HUES48 (cell line): ENCODE results near the gene TRIP6.
A peak's percentile ranks its signal among the peaks of the same experiment; 100 is the strongest.

Experiments used
- H3K27ac ChIP-seq: one replicate; pipeline ENCODE4 v1.7.0; 2013; ENCODE audit warnings: low read depth, low read length, inconsistent platforms
- H3K27me3 ChIP-seq: 2 replicates; pipeline ENCODE4 v1.6.1; 2013; ENCODE audit warnings: mild to moderate bottlenecking, low read length; ENCODE audit not compliant: control insufficient read depth, insufficient read depth
- H3K36me3 ChIP-seq: 2 replicates; pipeline ENCODE4 v1.6.1; 2013; ENCODE audit warnings: low read length; ENCODE audit not compliant: control insufficient read depth, insufficient read depth
- H3K4me1 ChIP-seq: 2 replicates; pipeline ENCODE4 v1.6.1; 2013; ENCODE audit warnings: mild to moderate bottlenecking, low read length; ENCODE audit not compliant: control insufficient read depth, insufficient read depth
- H3K4me3 ChIP-seq: 2 replicates; pipeline ENCODE4 v1.5.1; 2013; ENCODE audit warnings: mild to moderate bottlenecking, low read depth, low read length
- H3K9ac ChIP-seq: 2 replicates; pipeline ENCODE4 v1.6.1; 2013; ENCODE audit warnings: mild to moderate bottlenecking, low read depth, low read length, moderate library complexity
- H3K9me3 ChIP-seq: 2 replicates; pipeline ENCODE4 v1.6.1; 2013; ENCODE audit warnings: low read length; ENCODE audit not compliant: control insufficient read depth, insufficient read depth

TRIP6 gene

GRCh38 chr7:100826514-100827329 is 40.5 kb upstream of the TRIP6 start:
- no peaks in the 10 kb centered on the region for H3K27me3 ChIP-seq
- peaks cover 36% of the 10 kb centered on the region for H3K36me3 ChIP-seq
- H3K4me1 ChIP-seq: peaks cover 11% of the 10 kb centered on the region; the same call in 1 of the 2 replicates
- H3K4me3 ChIP-seq: peak overlapping the region; percentile 98
- H3K9ac ChIP-seq: peak overlapping the region; percentile 87
- no peaks in the 10 kb centered on the region for H3K9me3 ChIP-seq
- peak overlapping the region; percentile 97 for H3K27ac ChIP-seq

- Histone ChIP-seq H3K27ac (peak within 1 kb of the TSS; percentile 97), H3K4me1 (peaks cover 11% of the 10 kb centered on the region; the same call in 1 of the 2 replicates), H3K4me3 (peak within 1 kb of the TSS; percentile 98), H3K36me3 (peaks cover 27% of the 10 kb centered on the region), H3K27me3 (no peaks in the 10 kb centered on the region), H3K9ac (peak within 1 kb of the TSS; percentile 87), H3K9me3 (no peaks in the 10 kb centered on the region)
Observed at GRCh38 chr7:100827330-100828226, 39.6 kb upstream of the TRIP6 start, which contains the start of gene EPHB4. TSS of gene EPHB4 (minus strand) at chr7:100827523. CDS start at chr7:100827030, 493 bp downstream.

- Histone ChIP-seq H3K9ac (no peak overlapping the region), H3K36me3 (peaks cover 11% of the 10 kb centered on the region), H3K4me3 (no peak overlapping the region), H3K4me1 (peaks cover 11% of the 10 kb centered on the region; the same call in 1 of the 2 replicates), H3K27ac (no peak overlapping the region), H3K9me3 (no peaks in the 10 kb centered on the region), H3K27me3 (no peaks in the 10 kb centered on the region)
Observed at GRCh38 chr7:100829150-100829716, 38.0 kb upstream of the TRIP6 start.

- Histone ChIP-seq H3K27ac (no peak overlapping the region), H3K4me3 (no peak overlapping the region), H3K27me3 (no peaks in the 10 kb centered on the region), H3K4me1 (peaks cover 6% of the 10 kb centered on the region; the same call in 1 of the 2 replicates), H3K9me3 (no peaks in the 10 kb centered on the region), H3K36me3 (no peaks in the 10 kb centered on the region), H3K9ac (no peak overlapping the region)
Observed at GRCh38 chr7:100830396-100830795, 36.8 kb upstream of the TRIP6 start.

GRCh38 chr7:100832281-100832633 is 34.9 kb upstream of the TRIP6 start:
- Histone ChIP-seq H3K4me1 (peaks cover 8% of the 10 kb centered on the region), H3K27me3 (no peaks in the 10 kb centered on the region), H3K36me3 (no peaks in the 10 kb centered on the region), H3K9me3 (no peaks in the 10 kb centered on the region), H3K27ac (no peak overlapping the region), H3K4me3 (no peak overlapping the region), H3K9ac (no peak overlapping the region)

GRCh38 chr7:100835903-100836811 is 31.0 kb upstream of the TRIP6 start:
- Histone ChIP-seq H3K9ac (peak overlapping the region; percentile 54), H3K4me3 (peak overlapping the region; percentile 44), H3K27me3 (no peaks in the 10 kb centered on the region), H3K36me3 (no peaks in the 10 kb centered on the region), H3K27ac (peak overlapping the region; percentile 98), H3K4me1 (peaks cover 22% of the 10 kb centered on the region), H3K9me3 (no peaks in the 10 kb centered on the region)

- H3K9ac ChIP-seq: peak overlapping the region; percentile 87
Observed at GRCh38 chr7:100836812-100837098, 30.4 kb upstream of the TRIP6 start.

GRCh38 chr7:100837099-100837836 is 29.9 kb upstream of the TRIP6 start:
- Histone ChIP-seq H3K4me3 (peak overlapping the region; percentile 56), H3K4me1 (peaks cover 23% of the 10 kb centered on the region), H3K27me3 (no peaks in the 10 kb centered on the region), H3K9me3 (no peaks in the 10 kb centered on the region), H3K9ac (peak overlapping the region; percentile 87), H3K36me3 (no peaks in the 10 kb centered on the region), H3K27ac (peak overlapping the region; percentile 98)

More at GRCh38 chr7:100836812-100837098, 30.4 kb upstream of the TRIP6 start:
- H3K4me3 ChIP-seq: peak overlapping the region; percentile 56
- no peaks in the 10 kb centered on the region for H3K27me3 ChIP-seq
- H3K4me1 ChIP-seq: peaks cover 23% of the 10 kb centered on the region
- peak overlapping the region; percentile 98 for H3K27ac ChIP-seq
- no peaks in the 10 kb centered on the region for H3K9me3 ChIP-seq
- no peaks in the 10 kb centered on the region for H3K36me3 ChIP-seq

- no peaks in the 10 kb centered on the region for H3K27me3 ChIP-seq
- H3K4me1 ChIP-seq: peaks cover 23% of the 10 kb centered on the region
- no peak overlapping the region for H3K9ac ChIP-seq
- H3K9me3 ChIP-seq: no peaks in the 10 kb centered on the region
- no peaks in the 10 kb centered on the region for H3K36me3 ChIP-seq
- no peak overlapping the region for H3K27ac ChIP-seq
- no peak overlapping the region for H3K4me3 ChIP-seq
Observed at GRCh38 chr7:100839361-100839760, 27.8 kb upstream of the TRIP6 start.
